ENCODE results near the gene DHX16. TPM values are rescaled to one million over a fixed set of nuclear protein-coding genes. Genes with fewer than 3 reads are reported as not detected.
"Not testable (repeated sequence)": the region's sequence is repeated elsewhere in the genome, so short reads cannot be mapped to it uniquely, and the experiment has no call there.

The DHX16 gene
- total RNA-seq = 10 to 100 TPM; 17.6 to 22.5 TPM
- long read RNA-seq, donor 1, transcript DHX16-202 (20 exons, 3,445 nt) = major isoform, 5 of 9 reads
- long read RNA-seq, donor 1, partial matches to known transcripts = 3 of 9 reads
- long read RNA-seq, donor 1, other reads (novel, unspliced or antisense) = 1 of 9 reads
- long read RNA-seq, donor 2, transcript DHX16-202 (20 exons, 3,445 nt) = major isoform, 11 of 29 reads
- long read RNA-seq, donor 2, partial matches to known transcripts = 16 of 29 reads
- long read RNA-seq, donor 2, other reads (novel, unspliced or antisense) = 2 of 29 reads

DNA sequence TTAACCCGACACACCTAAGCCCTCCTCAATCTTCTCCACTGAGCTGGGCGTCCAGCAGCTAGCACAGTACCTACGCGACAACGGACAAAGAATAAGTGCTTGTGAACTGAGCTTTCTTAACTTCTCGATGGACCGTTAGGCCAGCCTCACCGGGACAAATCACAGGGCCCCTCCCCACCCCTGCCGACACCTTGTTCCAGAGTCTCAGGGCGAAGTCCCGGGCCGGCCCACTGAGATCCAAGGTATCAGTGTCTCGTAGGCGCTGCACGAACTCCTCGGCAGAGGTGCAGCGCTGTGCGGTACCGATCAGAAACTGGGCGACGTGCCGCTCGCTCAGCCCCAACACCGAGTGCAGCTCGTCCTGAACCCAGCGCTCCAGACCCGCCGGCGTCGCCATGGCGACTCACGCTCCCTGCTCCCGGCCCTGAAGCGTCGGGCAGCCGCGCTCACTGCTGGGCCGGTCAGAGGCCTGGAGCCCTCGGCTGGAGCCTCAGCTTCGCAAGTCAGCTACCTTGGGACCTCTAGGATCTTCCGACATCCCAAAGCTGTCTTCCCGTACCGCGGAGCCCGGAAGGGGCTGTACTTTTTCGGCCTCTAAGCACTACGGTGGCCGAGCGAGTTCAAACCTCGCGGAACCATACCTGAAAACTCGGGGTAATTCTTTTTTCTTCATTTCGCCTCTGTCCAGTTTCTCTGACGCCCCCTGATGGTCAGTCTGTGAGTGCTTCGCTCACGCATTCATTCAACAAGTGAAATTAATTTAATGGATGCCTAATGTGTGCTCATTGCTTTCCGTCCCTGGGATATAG, at the start of gene DHX16:
TSS of gene DHX16 (minus strand) at position 562 of the 809 bp plus-strand sequence. CDS start at position 397, 165 bp downstream.
- intact Hi-C loops (cut with DNase I) = no loop called here
- DNase-seq (ENCODE audit: low spot score) = peak; percentile 99

GRCh38 chr6:30722025-30722279, 49.1 kb upstream of the DHX16 start:
- peak; percentile 85 for DNase-seq (ENCODE audit: low spot score)
- intact Hi-C loops (cut with DNase I) = loop anchor here (2.0 to 10.0 kb wide), 3 partner anchors 39 to 97 kb away; partner anchors contain the start of gene ATAT1 (in 1 of the 2)

DNA sequence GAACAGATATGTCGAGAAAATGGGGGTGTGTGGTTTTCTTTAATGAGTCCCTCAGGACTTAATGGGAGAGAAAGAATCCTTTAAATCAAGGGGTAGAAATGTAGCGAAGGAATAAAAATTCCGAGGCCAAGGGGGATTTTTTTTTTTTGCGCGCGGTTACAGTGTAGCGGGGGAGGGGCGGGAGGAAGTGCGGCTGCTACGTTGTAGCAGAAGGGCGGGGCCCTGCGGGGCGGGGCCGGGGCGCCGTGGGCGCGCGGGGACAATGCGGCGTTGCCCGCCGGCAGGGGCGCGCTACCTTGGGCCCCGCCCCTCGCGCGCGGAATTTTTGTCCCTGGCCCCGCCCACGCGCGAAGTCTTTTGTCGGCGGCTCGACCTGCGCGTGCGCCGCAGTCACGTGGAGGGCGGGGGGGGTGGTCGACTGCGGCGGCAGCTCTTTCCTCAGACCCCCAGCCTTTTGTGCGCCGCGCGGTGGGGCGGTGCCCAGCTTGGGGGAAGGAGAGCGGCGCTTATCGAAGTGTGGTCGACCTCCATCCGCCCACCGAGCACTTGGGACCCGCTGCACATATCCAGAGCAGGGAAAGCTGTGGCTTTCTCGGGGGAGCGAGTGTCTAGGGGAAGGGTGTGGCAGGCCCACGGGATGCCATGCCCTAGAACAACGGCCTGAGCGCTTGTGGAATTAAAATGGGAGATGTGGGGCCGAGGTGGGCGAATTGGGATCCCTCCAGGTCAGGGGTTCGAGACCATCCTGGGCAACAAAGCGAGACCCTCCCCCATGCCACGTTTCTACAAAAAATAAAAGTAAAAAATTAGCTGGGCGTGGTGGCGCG, 48.6 kb upstream of the DHX16 start:
- peak; percentile 97 for DNase-seq (ENCODE audit: low spot score)
- intact Hi-C loops (cut with DNase I) = loop anchor here (2.0 to 10.0 kb wide), 4 partner anchors 33 to 97 kb away; partner anchors contain the start of gene ATAT1 (in 1 of the 2)

DNA sequence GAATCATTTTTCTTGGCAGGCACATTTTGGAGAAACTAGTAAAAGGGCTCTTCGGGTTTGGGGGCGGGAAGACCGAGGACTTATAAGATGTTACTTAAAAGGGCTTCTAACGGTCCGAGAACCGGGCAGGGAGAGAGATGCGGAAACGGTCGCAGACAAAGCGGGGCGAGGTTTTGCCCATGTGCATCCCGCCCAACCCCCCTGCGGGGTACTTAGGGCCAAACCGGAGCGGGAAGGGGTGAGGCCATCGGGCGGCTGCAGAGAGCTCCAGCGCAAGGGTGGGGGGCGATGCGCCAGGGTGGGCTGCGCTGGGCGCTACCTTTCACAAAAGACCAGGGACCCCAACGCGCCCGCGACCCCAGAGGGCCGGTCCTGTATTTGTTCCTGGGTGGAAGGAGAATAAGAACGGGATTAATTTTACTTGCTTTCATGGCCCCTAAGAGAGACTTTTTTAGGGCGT, 48.0 kb upstream of the DHX16 start:
- DNase-seq (ENCODE audit: low spot score) = peak; percentile 92
- intact Hi-C loops (cut with DNase I) = loop anchor here (2.0 to 10.0 kb wide), 2 partner anchors 32 to 96 kb away; partner anchors contain the start of gene ATAT1 (in 1 of the 2)

GRCh38 chr6:30719791-30720737, 47.3 kb upstream of the DHX16 start, which contains the start of gene TUBB:
TSS of gene TUBB (plus strand) at chr6:30720352. CDS start at chr6:30720507, 155 bp downstream.
- intact Hi-C loops (cut with DNase I) = loop anchor here (2.0 to 10.0 kb wide), 2 partner anchors 31 to 95 kb away; partner anchors contain the start of gene ATAT1 (in 1 of the 2)
- DNase-seq (ENCODE audit: low spot score) = peak; percentile 99

DNA sequence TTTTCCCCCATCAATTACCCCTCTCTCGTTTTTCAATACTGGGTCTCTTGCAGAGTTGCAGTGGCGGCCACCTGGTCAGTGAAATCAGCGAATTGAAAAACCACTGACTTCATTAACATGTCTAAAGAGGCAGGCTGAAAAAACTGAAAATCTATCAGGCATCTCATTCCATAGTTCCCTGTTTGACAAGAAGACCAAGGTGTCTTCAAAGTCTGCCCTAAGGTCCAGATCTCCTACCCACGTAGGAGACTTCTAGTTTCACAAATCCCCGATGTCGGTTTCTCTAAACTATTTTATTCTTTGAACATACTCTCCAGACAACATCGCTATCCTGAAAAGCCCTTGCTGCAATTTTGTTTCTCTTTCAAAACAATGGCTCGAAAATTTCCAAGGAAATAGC, 46.5 kb upstream of the DHX16 start:
- intact Hi-C loops (cut with DNase I) = no loop called here
- DNase-seq (ENCODE audit: low spot score) = peak; percentile 28

GRCh38 chr6:30717845-30718720, 45.3 kb upstream of the DHX16 start:
- peak; percentile 72 for DNase-seq (ENCODE audit: low spot score)
- intact Hi-C loops (cut with DNase I) = not testable (repeated sequence)

GRCh38 chr6:30717129-30717844, 44.5 kb upstream of the DHX16 start, which contains the start of gene MDC1:
TSS of gene MDC1 (minus strand) at chr6:30717281. CDS start at chr6:30715175, 2,106 bp downstream.
- intact Hi-C loops (cut with DNase I) = no loop called here
- DNase-seq (ENCODE audit: low spot score) = peak; percentile 100

GRCh38 chr6:30716879-30717128, 44.0 kb upstream of the DHX16 start:
- intact Hi-C loops (cut with DNase I) = no loop called here
- DNase-seq (ENCODE audit: low spot score) = no peak

DNA sequence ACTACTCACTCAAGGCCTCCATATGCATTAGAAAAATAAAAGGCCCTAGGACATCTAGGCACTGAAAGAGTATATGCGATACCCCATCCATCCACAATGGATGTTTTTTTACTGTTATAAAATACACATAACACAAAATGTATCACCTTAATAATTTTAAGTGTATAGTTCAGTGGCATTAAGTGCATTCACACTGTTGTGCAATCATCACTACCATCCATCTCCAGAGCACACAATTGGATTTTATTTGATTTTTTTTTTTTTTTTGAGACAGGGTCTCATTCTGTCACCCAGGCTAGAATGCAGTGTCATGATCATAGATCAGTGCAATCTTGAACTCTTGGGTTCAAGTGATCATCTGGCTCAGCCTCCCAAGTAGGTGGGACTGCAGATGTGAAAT, 41.5 kb upstream of the DHX16 start:
- no peak for DNase-seq (ENCODE audit: low spot score)
- intact Hi-C loops (cut with DNase I) = no loop called here

GRCh38 chr6:30712441-30712945, 39.7 kb upstream of the DHX16 start:
- peak; percentile 32 for DNase-seq (ENCODE audit: low spot score)
- intact Hi-C loops (cut with DNase I) = no loop called here

GRCh38 chr6:30711758-30712380, 39.1 kb upstream of the DHX16 start:
- DNase-seq (ENCODE audit: low spot score) = peak; percentile 62
- intact Hi-C loops (cut with DNase I) = no loop called here

DNA sequence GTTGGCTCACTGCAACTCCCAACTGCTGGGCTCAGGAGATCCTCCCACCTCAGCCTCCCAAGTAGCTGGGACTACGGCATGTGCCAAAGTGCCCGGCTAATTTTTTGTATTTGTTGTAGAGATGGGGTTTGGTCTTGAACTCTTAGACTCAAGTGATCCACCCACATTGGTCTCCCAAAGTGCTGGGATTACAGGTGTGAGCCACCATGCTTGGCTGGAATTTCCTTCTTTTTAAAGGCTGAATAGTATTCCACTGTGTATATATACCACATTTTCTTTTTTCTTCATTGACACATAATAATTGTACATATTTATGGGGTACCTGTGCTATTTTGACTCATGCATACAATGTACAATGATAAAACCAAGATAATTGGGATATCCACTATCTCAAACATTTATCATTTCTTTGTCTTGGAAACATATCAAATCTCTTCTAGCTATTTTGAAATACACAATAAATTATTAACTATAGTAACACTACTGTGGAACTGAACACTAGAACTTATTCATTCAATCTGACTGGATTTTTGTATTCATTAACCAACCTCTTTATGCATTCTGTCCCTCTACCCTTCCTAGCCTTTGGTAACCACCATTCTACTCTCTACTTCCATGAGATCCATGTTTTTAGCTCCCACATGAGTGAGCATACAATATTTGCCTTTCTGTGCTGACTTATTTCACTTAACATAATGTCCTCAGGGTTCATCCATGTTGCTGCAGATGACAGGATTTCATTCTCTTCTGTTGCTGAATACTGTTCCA, 36.5 kb upstream of the DHX16 start:
- intact Hi-C loops (cut with DNase I) = no loop called here
- DNase-seq (ENCODE audit: low spot score) = peak; percentile 18

- peak; percentile 63 for DNase-seq (ENCODE audit: low spot score)
- intact Hi-C loops (cut with DNase I) = no loop called here
Observed at GRCh38 chr6:30707281-30707850, 34.6 kb upstream of the DHX16 start.

GRCh38 chr6:30705620-30706019, 32.8 kb upstream of the DHX16 start:
- intact Hi-C loops (cut with DNase I) = no loop called here
- DNase-seq (ENCODE audit: low spot score) = peak; percentile 56
